DND-41 (cell line): ENCODE measurements around the gene MEF2D.
A peak's percentile ranks its signal among the peaks of the same experiment; 100 is the strongest.

Experiments
- CTCF ChIP-seq: IDR thresholded peaks from 2 replicates; pipeline ENCODE4 v1.5.1; 2012; ENCODE audit warnings: borderline replicate concordance, low read length, moderate library complexity, mild to moderate bottlenecking; ENCODE audit not compliant: poor library complexity, severe bottlenecking; ENCODE audit errors: extremely low read depth
- EZH2 ChIP-seq: IDR thresholded peaks from 3 replicates; pipeline ENCODE4 v1.6.1; 2012; ENCODE audit warnings: borderline replicate concordance, low read depth, mild to moderate bottlenecking, moderate library complexity, low read length, inconsistent platforms; ENCODE audit not compliant: severe bottlenecking

GRCh38 chr1:156465747-156466365 is 34.7 kb downstream of the MEF2D start:
- peak; percentile 39 for TF ChIP-seq CTCF
- no peak for TF ChIP-seq EZH2
